ENCODE data around the gene GNAI3.
A peak's percentile ranks its signal among the peaks of the same experiment; 100 is the strongest.

The GNAI3 gene

GRCh38 chr1:109661391-109661790, 113.0 kb downstream of the GNAI3 start:
- no peak for DNase-seq (ENCODE audit: low read depth)

GRCh38 chr1:109664671-109665070, 116.3 kb downstream of the GNAI3 start:
- DNase-seq (ENCODE audit: low read depth): no peak

GRCh38 chr1:109667452-109668122, 119.2 kb downstream of the GNAI3 start, which contains the start of gene GSTM2:
GSTM2 (plus strand) TSS chr1:109668057; CDS start chr1:109668116, 59 bp downstream.
- DNase-seq (ENCODE audit: low read depth): peak; percentile 28

Data from non-pigmented ciliary epithelial cell (primary cell).